Liver (tissue), 3 donors: ENCODE data around the gene NAV2.

Experiments used
- RAD21 ChIP-seq, 2 donors: IDR thresholded peaks; 2 replicates each; pipeline ENCODE4 v1.6.1; 2016; ENCODE audit warnings: antibody characterized with exemption in 2 of 2, mild to moderate bottlenecking in 2 of 2
- RXRA ChIP-seq, 2 donors: IDR thresholded peaks; 2 replicates each; pipeline ENCODE4 v1.6.1; 2017 to 2018; ENCODE audit warnings: antibody characterized with exemption in 2 of 2, mild to moderate bottlenecking in 1 of 2
- TF ChIP-seq, protein P1 (sequence below): IDR thresholded peaks from 2 replicates; pipeline ENCODE4 v1.6.1; 2016; ENCODE audit warnings: antibody characterized with exemption
- TF ChIP-seq, protein P2 (sequence below): fragments of 150-350 bp; IDR thresholded peaks from 2 replicates; pipeline ENCODE4 v1.5.1; 2017; ENCODE audit warnings: improper control_type of control experiment, low read depth, low read length; ENCODE audit not compliant: missing input control
- donor health status: healthy.
- donor health status: healthy.

DNA sequence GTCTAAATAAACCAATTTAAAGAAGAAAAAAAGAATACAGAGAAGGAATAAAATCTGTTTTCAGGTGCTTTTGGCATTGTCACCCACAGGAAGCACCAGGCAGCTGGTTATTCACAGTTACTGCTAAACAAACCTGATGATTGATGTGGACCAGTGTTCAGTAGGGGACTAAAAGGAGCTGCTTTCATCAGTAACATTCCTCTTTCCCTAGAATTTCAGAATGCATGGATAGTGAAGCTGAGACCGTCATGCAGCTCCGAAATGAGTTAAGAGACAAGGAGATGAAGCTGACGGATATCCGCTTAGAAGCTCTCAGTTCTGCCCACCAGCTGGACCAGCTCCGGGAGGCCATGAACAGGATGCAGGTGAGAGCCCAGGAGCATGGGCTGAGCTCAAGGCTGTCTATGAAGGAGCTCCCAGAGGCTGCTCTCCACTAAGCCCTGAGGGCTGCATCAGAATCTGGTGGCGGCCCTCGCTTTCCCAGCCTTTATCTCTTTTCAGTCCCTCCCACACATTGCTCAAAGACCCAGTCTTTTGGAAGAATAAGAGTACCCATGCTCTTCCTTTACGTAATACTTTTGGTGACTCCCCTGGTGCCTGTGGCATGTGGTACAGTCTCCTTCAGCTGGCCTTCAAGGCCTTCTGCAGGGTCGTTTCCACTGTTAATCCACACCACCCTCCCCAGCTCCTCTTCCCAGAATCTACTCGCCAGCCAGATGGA lies 378.2 kb downstream of the NAV2 start:
- TF ChIP-seq, protein P1, sequence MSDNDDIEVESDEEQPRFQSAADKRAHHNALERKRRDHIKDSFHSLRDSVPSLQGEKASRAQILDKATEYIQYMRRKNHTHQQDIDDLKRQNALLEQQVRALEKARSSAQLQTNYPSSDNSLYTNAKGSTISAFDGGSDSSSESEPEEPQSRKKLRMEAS = no peak
- TF ChIP-seq, protein P2, sequence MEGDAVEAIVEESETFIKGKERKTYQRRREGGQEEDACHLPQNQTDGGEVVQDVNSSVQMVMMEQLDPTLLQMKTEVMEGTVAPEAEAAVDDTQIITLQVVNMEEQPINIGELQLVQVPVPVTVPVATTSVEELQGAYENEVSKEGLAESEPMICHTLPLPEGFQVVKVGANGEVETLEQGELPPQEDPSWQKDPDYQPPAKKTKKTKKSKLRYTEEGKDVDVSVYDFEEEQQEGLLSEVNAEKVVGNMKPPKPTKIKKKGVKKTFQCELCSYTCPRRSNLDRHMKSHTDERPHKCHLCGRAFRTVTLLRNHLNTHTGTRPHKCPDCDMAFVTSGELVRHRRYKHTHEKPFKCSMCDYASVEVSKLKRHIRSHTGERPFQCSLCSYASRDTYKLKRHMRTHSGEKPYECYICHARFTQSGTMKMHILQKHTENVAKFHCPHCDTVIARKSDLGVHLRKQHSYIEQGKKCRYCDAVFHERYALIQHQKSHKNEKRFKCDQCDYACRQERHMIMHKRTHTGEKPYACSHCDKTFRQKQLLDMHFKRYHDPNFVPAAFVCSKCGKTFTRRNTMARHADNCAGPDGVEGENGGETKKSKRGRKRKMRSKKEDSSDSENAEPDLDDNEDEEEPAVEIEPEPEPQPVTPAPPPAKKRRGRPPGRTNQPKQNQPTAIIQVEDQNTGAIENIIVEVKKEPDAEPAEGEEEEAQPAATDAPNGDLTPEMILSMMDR = no peak
- TF ChIP-seq RAD21 (IDR thresholded peaks at IDR 0.05) (no peak), RXRA (IDR thresholded peaks at IDR 0.05) (no peak)
